GM18861 (cell line): ENCODE data around the gene LEKR1.

ENCODE experiments used
- ATAC-seq: cut with Tn5 transposase; IDR thresholded peaks from one replicate; pipeline ENCODE4 v1.9.1; 2021; ENCODE audit not compliant: unreplicated experiment

The LEKR1 gene

DNA sequence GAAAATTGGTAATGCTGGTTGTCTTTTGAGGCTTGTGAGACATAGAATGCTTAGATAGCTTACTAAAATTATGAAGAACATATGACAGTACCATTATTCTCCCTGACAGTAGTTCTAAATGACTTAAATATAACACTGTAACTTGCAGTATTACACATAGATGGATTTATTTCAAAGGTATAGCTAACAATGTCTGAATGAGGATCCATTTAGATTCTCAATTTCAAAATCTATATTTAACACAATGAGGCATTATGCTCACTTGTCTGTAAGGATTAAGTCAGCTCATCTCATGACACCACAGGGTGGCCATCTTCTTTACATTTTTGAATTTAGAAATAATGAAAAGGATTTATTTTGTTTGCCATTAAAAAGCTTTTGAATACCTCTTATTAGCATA is 225.4 kb downstream of the LEKR1 start:
- no peak for ATAC-seq

- ATAC-seq: no peak
Observed at GRCh38 chr3:157056035-157056434, 229.9 kb downstream of the LEKR1 start.

DNA sequence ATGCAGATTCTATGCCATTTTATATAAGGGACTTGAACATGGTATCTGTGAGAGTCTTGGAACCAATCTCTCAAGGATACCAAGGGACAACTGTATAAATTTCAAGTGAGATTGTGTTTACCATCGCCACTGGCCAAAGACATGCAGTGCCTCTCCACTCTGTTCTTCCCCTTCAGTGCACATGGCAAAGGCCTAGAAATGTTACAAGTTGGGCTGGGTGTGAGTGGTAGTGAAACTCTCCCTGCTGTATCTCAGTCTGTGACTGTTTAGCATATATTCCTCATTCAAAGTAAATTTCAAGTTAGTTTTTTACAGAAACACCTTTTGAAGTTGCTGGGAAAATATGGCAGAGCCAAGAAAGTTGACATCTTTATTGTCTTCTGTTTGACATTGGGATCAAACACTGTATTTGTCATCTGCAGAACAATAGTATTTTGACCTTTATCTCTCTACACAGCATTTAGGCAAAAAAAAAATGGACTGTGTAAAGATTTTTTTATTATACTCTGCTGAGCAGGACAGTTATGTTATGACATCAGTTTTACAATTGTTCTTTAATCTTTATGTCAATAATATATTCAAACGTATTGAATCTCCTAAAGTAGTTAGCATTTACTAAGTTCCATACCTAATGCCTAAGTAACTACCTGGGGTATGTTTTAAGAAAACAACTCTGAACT is 232.4 kb downstream of the LEKR1 start:
- peak; percentile 7 for ATAC-seq

DNA sequence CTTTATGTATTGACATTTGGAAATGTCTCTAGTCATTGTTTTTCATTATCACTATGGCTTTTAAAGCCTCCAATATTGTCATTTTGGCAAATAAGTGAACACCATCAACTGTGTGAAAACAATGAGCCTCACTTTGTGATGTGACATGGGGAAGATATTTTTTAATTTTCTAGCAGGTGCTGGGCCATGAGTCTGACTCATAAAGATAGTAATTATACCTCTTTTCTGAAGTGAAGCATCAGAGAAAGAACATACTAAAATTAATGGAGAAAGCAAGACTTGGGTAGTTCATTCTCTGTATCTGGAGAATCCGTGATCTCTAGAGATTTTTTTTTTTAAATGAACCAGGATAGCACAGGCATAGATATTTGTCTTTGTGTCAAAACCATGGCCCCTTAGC is 233.0 kb downstream of the LEKR1 start:
- peak; percentile 55 for ATAC-seq

- ATAC-seq: peak; percentile 45
Observed at GRCh38 chr3:157059661-157060060, 233.5 kb downstream of the LEKR1 start.

- ATAC-seq: no peak
Observed at GRCh38 chr3:157061265-157061664, 235.1 kb downstream of the LEKR1 start.

DNA sequence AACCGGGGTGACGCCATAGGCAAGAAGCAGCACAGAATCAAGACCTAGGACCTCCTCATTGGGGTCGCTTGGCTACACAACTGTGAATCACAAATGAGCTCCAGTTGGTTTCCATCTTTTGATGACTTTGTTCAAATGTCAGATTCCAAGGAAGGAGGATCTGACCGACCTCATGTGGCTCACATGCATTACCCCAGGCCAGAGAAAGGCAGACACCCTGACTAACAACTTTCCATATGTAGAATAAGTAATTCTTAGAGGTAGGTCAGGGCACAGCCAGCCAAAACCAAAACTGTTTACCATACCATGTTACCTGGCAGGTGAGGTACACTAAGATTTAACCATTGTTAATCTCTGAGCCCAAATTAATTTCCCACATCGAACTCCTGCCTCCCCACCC is 237.3 kb downstream of the LEKR1 start:
- no peak for ATAC-seq

DNA sequence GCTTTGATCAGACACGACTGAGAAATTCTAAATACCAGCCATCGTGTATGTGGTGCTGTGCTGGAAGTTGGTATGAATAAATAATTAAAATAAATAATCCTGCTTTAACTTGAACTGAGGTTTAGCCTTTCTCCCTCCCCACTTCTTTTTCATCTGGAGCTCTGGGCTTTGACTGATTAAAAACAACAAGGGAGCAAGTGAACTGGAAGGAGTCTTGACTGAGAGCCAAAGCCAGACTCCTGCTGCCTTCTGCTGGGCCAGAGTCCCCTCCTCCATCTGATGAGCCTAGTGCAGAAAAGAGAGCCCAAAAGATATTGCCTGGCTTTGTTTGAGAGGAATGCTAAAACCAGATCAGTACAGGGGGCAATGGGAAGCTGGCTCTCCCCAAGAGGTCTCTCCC is 237.8 kb downstream of the LEKR1 start:
- no peak for ATAC-seq

DNA sequence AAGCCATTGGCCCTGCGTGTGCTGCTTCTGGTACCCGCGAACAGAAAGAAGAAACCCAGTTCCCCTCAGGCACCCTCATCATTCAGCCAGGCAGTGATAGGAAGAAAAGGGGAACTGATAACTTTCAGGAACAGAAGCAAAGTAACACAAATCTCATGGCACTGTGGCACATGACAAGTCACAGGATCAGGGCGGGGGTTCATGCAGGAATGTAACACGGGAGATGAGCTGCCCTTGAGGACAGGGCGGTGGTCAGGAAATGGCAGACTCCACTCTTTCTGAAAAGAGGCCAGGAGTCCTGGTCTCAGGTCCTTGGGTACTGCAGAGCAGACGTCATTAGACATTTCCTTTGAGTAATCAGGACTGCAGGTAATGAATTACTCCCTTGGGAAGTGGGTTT is 238.2 kb downstream of the LEKR1 start:
- peak; percentile 65 for ATAC-seq

- ATAC-seq: no peak
Observed at GRCh38 chr3:157065201-157065600, 239.0 kb downstream of the LEKR1 start.

DNA sequence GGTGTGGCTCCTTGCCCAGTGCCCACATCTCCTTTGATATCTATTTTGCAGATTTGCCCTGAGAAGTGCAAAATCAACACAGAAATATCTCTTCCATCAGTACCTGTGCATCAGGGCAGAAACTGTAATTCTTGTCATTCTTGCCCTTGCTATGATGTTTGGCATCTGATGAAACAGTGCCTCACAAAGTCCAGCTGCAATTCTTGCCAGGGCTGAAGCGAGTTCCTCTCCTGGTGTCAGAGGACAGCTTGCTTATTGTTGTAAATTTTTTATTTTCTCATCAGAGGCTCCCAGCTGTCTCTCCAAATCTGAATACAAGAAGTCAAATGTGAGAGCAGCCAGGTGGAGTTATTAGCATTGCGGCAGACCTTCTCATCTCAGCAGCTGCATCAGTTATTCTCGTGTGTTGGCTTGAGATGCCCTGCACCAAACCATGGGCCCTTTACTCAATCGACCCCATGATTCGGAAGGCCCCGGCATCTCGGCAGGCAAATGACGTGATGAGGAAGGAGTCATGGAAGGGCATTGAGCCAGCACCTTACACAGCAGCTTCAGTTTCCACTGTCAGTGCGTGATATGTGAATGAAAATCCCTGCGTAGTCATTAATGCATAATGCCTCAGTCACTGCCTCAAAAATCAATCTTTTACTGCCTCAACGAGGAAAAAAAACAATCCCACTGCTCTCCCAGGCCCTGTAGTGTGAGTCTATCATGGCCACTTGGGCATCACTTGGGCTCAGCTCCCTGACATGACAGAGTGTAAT is 240.4 kb downstream of the LEKR1 start:
- no peak for ATAC-seq

DNA sequence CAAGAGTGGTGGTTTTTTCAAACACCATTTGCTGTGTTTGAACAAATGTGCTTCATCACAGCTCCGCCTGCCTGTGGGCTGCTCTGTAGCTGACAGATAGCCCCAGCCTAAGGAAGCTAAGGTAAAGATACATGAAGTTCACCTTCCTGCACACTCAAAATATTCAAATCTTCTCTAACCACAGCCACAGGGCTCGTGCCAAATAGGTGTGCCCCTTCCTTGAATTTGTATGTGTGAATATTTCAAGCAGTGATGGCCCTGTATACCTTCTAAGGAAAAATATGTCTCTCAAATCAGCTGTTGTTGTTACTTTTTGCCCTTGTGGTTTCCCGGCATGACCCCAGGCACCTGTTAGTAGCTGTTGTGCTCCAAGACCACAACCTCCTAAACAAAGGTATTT is 241.0 kb downstream of the LEKR1 start:
- ATAC-seq: peak; percentile 40

GRCh38 chr3:157069406-157069805 is 243.3 kb downstream of the LEKR1 start:
- no peak for ATAC-seq

DNA sequence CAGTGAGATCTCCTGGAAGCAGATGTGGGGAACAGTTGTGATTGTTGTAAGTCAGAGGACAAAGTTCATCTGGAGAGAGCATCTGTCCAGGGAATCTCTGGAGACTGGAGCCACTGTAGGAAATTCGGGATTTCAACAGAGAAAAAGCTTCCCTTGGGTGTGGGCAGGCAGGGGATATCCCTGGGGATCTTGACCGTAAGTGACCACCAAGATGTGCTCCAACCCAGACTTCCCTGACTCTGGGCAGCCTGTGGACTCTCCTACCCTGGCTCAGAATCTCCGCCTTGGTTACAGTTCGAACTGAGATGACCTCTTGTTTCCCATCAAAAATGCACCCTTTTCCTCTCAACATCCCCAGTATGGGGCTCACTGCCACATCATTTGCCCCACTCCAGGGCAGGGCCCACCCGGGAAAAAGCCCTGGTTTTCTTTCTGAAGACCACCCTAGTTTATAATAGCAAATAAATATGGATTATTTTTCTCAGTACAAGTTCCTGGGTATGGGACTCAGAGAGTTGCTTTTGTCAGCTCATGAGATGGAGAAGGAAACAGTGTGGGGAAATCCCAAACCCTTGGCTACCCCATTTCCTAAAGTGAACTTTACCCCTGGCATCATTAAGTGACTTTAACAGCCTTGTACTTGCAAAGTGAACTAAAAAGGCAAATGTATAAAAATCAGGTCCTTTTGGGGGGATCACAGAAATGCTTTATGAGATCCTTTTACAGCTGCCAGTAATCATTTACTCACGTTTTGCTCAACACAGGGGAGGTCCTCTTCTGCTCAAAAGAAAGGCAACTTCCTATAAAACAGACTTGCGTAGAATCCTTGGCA is 243.9 kb downstream of the LEKR1 start:
- ATAC-seq: no peak

- ATAC-seq: no peak
Observed at GRCh38 chr3:157070678-157070999, 244.5 kb downstream of the LEKR1 start.

- no peak for ATAC-seq
Observed at GRCh38 chr3:157071744-157072525, 245.8 kb downstream of the LEKR1 start.

DNA sequence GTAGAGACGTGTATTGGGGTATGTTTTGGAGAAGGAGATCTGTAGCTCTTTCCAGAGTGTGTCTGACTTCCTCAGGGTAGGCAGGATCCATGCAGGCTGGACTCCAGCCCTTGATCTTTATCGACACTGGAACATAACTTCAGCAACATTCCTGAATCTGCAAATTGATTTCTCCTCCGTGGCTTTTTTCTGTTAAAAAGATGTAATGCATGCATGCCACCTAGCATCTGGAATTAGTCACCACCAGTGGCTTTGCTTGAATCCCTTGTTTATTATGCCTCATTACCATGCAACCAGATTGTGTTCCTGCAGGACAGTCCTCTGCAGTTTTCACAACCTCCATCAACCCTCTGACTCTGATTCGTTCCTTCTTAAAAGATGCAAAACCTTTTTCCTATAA is 247.7 kb downstream of the LEKR1 start:
- ATAC-seq: no peak

- ATAC-seq: no peak
Observed at GRCh38 chr3:157074490-157074889, 248.3 kb downstream of the LEKR1 start.

GRCh38 chr3:157074981-157075380 is 248.8 kb downstream of the LEKR1 start:
- no peak for ATAC-seq

DNA sequence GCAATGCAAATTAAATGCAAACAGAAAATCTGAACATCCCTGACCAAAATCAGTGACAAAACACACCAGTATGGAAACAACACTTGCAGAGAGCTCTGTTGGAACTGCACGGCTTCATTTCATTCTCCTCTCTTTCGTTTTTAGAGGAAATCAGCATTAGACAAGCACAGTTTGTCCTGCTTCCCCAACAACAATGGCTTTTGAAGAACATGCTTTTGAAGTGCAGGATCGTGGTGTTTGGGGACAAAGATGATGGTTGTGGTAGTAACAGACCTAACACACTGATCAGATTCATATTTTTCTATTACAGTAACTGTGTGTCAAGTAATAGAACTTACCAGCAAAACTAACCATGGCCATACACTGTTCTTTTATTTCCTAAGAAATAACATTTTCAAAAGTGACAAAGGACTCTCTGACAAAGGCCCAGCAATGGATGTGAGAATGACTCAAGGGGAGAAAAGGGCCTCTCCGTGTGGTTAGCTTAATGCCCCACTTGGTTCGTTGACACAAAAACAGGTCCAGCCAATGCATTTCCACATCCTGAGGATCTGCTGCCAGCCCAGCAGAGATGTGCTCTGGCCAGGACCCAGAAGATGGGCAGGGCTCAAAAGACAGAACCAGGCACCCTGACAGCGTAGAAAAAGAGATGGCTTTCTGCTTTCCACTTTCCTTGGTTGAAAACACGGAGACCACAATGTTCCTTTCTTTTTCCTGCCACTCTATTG is 249.7 kb downstream of the LEKR1 start:
- ATAC-seq: peak; percentile 43
